ENCODE measurements around the gene AGO1. TPM values are rescaled to one million over a fixed set of nuclear protein-coding genes. Genes with fewer than 3 reads are reported as not detected.

Gene AGO1
- total RNA-seq, 1 experiment from 2014 or later: 36.2 TPM

DNA sequence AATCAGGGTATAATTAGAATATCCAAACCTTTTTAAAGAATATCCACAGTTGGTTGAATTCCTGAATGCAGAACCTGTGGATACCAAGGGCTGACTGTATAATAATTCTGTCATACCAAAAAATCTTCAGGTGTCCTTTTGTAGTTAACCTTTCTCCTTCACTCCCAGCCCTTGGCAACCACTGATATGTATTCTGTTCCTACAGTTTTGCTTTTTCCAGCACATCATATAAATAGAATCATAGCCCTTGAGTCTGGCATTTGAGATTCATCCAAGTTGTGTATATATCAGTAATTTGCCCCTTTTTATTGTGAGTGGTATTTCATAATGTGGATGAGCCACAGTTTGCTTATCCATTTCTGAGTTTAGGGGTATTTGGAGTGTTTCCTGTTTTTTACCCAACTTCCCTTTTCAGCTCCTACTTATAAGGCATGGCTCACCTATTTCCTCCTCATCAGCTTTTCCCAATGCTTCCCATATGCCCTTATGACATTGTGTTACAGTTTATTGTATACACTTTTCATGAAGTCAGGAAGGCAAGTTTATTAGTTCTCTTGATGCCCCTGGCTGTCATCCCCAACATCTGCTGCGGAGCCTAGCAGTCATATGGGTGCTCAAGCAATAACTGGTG is 35.0 kb upstream of the AGO1 start:
- intact Hi-C loops (cut with micrococcal nuclease): no loop called here
- Histone ChIP-seq H3K79me2 (ENCODE audit: insufficient read depth, low read length) (no peaks in the 10 kb centered on the region), H3K9me2 (ENCODE audit: insufficient read depth) (no peaks in the 10 kb centered on the region), H2AFZ (ENCODE audit: low read depth, low read length, poor library complexity, severe bottlenecking) (no peak overlapping the region), H3K4me1 (ENCODE audit: control insufficient read depth in 1 of 2, insufficient read depth in 2 of 2, low read length in 2 of 2) (no peaks in the 10 kb centered on the region), H3K27me3 (ENCODE audit: insufficient read depth, low read length) (no peaks in the 10 kb centered on the region), H3K9ac (ENCODE audit: low read length) (no peak overlapping the region), H3K9me3 (ENCODE audit: control insufficient read depth in 1 of 2, insufficient read depth in 1 of 2, low read depth in 1 of 2, low read length in 2 of 2) (no peaks in the 10 kb centered on the region), H3K4me3 (replicated peaks in 1 of 2; ENCODE audit: low read depth in 1 of 2, low read length in 2 of 2) (no peak overlapping the region), H4K20me1 (ENCODE audit: insufficient read depth) (no peaks in the 10 kb centered on the region), H3K27ac (ENCODE audit: low read depth, low read length) (no peak overlapping the region), H3K36me3 (ENCODE audit: control insufficient read depth in 1 of 2, insufficient read depth in 2 of 2, low read length in 2 of 2) (no peaks in the 10 kb centered on the region), H3K4me2 (ENCODE audit: low read length) (no peak overlapping the region)
- RAD21 ChIA-PET (ENCODE audit: low non-redundant PET in 1 of 2, low total read pairs in 2 of 2, uncharacterized antibody in 2 of 2, unreplicated experiment in 2 of 2): no interaction called here
- no TSS peak for BruUV-seq (replicated peaks)
- no peak for TF ChIP-seq ELF1 (IDR thresholded peaks at IDR 0.05; ENCODE audit: borderline replicate concordance, low read depth)
- TF ChIP-seq POLR2A (IDR thresholded peaks at IDR 0.05; ENCODE audit: borderline replicate concordance, extremely low read depth, insufficient read depth, insufficient read length): no peak
- no peak for TF ChIP-seq FOSL1 (IDR thresholded peaks at IDR 0.05; ENCODE audit: low read depth)
- TF ChIP-seq ZFX (IDR thresholded peaks at IDR 0.05): no peak
- TF ChIP-seq EGR1 (IDR thresholded peaks at IDR 0.05; ENCODE audit: low read depth): no peak
- DNase-seq (ENCODE audit: low read depth, low spot score): no peak
- no peak for ATAC-seq
- CTCF ChIA-PET: no interaction called here
- POLR2A ChIA-PET: no interaction called here

- BruUV-seq (replicated peaks): no TSS peak
- Histone ChIP-seq H3K36me3 (ENCODE audit: control insufficient read depth in 1 of 2, insufficient read depth in 2 of 2, low read length in 2 of 2) (no peaks in the 10 kb centered on the region), H3K9ac (ENCODE audit: low read length) (no peak overlapping the region), H3K4me2 (ENCODE audit: low read length) (no peak overlapping the region), H3K79me2 (ENCODE audit: insufficient read depth, low read length) (no peaks in the 10 kb centered on the region), H3K9me3 (ENCODE audit: control insufficient read depth in 1 of 2, insufficient read depth in 1 of 2, low read depth in 1 of 2, low read length in 2 of 2) (no peaks in the 10 kb centered on the region), H4K20me1 (ENCODE audit: insufficient read depth) (no peaks in the 10 kb centered on the region), H3K9me2 (ENCODE audit: insufficient read depth) (no peaks in the 10 kb centered on the region), H2AFZ (ENCODE audit: low read depth, low read length, poor library complexity, severe bottlenecking) (no peak overlapping the region), H3K4me3 (replicated peaks in 1 of 2; ENCODE audit: low read depth in 1 of 2, low read length in 2 of 2) (no peak overlapping the region), H3K4me1 (ENCODE audit: control insufficient read depth in 1 of 2, insufficient read depth in 2 of 2, low read length in 2 of 2) (no peaks in the 10 kb centered on the region), H3K27ac (ENCODE audit: low read depth, low read length) (no peak overlapping the region), H3K27me3 (ENCODE audit: insufficient read depth, low read length) (no peaks in the 10 kb centered on the region)
- ChIA-PET CTCF (no interaction called here), RAD21 (ENCODE audit: low non-redundant PET in 1 of 2, low total read pairs in 2 of 2, uncharacterized antibody in 2 of 2, unreplicated experiment in 2 of 2) (no interaction called here), POLR2A (no interaction called here)
- ATAC-seq (no peak), DNase-seq (ENCODE audit: low read depth, low spot score) (no peak)
- intact Hi-C loops (cut with micrococcal nuclease): loop anchor here (10.0 kb wide), 1 partner anchor 235 kb away; the partner anchor contains the start of genes ADPRS and TEKT2
- no peak for TF ChIP-seq EGR1 (IDR thresholded peaks at IDR 0.05; ENCODE audit: low read depth)
- TF ChIP-seq TCF7L2 (IDR thresholded peaks at IDR 0.05; ENCODE audit: borderline replicate concordance, extremely low read depth, insufficient read depth, insufficient read length): no peak
- no peak for TF ChIP-seq EZH2 (IDR thresholded peaks at IDR 0.05)
- TF ChIP-seq ZFX (IDR thresholded peaks at IDR 0.05): no peak
- no peak for TF ChIP-seq ZNF274 (IDR thresholded peaks at IDR 0.05; ENCODE audit: low read depth, low read length)
- no peak for TF ChIP-seq CBX3 (IDR thresholded peaks at IDR 0.05; ENCODE audit: low read depth)
- TF ChIP-seq, protein P1, sequence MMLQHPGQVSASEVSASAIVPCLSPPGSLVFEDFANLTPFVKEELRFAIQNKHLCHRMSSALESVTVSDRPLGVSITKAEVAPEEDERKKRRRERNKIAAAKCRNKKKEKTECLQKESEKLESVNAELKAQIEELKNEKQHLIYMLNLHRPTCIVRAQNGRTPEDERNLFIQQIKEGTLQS (IDR thresholded peaks at IDR 0.05): no peak
- TF ChIP-seq, protein P2, sequence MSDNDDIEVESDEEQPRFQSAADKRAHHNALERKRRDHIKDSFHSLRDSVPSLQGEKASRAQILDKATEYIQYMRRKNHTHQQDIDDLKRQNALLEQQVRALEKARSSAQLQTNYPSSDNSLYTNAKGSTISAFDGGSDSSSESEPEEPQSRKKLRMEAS (IDR thresholded peaks at IDR 0.05): no peak
- no peak for TF ChIP-seq POLR2AphosphoS5 (IDR thresholded peaks at IDR 0.05; ENCODE audit: low read depth, low read length)
- no peak for TF ChIP-seq EZH2phosphoT487 (IDR thresholded peaks at IDR 0.05; ENCODE audit: borderline replicate concordance)
- TF ChIP-seq FOSL1 (IDR thresholded peaks at IDR 0.05; ENCODE audit: low read depth): no peak
Measured at GRCh38 chr1:35850051-35850450, 33.0 kb upstream of the AGO1 start.

Data from HCT116 (cell line).